ENCODE data around the gene ELP4. TPM values are rescaled to one million over a fixed set of nuclear protein-coding genes. Genes with fewer than 3 reads are reported as not detected.

The ELP4 gene
- total RNA-seq, 1 donor from 2014 or later: 147 TPM

DNA sequence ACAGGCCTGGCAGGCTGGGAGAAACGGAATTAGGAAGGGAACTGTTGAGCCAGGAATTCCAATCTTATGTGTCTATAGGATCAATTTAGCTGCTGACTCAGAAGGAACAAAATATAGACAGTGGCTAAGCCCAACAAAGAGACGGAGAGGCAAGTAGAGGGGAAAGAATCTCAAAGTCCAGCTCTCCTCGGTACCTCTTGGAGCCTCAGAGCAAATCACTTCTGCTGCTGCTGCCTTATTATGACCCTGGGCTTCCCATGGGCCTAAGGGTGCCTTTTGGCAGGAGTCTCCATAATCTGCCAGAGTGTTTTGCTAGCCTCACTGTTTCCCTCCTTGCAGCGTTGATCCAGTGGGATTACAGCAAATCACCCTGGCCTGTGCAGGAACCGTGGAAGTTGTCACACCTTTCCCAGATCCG lies 269.8 kb downstream of the ELP4 start:
- Histone ChIP-seq H4K20me1 (ENCODE audit: low read depth) (no peaks in the 10 kb centered on the region), H3F3A (ENCODE audit: low read depth) (peaks cover 29% of the 10 kb centered on the region), H3K4me1 (peaks cover 45% of the 10 kb centered on the region), H3K9ac (no peak overlapping the region), H2AFZ (replicated peaks) (no peak overlapping the region), H3K27ac (peak overlapping the region; percentile 23), H3K36me3 (no peaks in the 10 kb centered on the region), H3K79me2 (ENCODE audit: low read depth) (no peaks in the 10 kb centered on the region), H3K27me3 (no peaks in the 10 kb centered on the region), H3K9me3 (ENCODE audit: low read depth) (no peaks in the 10 kb centered on the region), H3K4me3 (no peak overlapping the region), H3K4me2 (peak overlapping the region; percentile 16)
- Mint-ChIP-seq H3K36me3 (peaks cover 17% of the 10 kb centered on the region), H3K9me3 (peaks cover 3% of the 10 kb centered on the region), H3K4me1 (peaks cover 42% of the 10 kb centered on the region), H3K27ac (peak overlapping the region; percentile 80), H3K4me3 (no peak overlapping the region), H3K27me3 (ENCODE audit: insufficient read depth, low read depth) (peaks cover 3% of the 10 kb centered on the region)
- no peak for TF ChIP-seq EZH2phosphoT487 (IDR thresholded peaks at IDR 0.05)
- no peak for TF ChIP-seq CTCF (IDR thresholded peaks at IDR 0.05)
- TF ChIP-seq EZH2 (IDR thresholded peaks at IDR 0.05): no peak
- peak; percentile 22 for DNase-seq (ENCODE audit: low spot score)

DNA sequence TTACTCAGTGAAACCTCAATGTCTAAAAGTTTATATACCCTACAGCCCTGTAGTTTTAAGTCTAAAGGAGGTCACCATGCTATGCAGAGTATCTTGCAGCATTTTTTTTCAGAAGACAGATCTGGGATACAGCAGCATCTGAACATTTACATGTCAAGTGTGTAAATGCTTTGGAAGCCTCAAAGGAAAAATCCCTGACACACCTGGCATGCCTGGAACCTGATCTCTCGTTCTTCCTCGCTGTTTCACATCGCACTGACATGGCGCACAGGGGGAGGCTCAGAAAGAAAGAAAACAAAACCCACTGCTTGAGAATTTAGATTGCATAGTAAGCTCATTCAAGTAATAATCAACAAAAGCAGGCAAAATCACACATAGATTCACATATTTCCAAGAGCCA lies 270.5 kb downstream of the ELP4 start:
- Histone ChIP-seq H3K4me2 (peak overlapping the region; percentile 16), H3K9ac (no peak overlapping the region), H3K36me3 (no peaks in the 10 kb centered on the region), H3K4me3 (no peak overlapping the region), H3K27ac (peak overlapping the region; percentile 28), H3K9me3 (ENCODE audit: low read depth) (no peaks in the 10 kb centered on the region), H4K20me1 (ENCODE audit: low read depth) (no peaks in the 10 kb centered on the region), H2AFZ (replicated peaks) (no peak overlapping the region), H3K79me2 (ENCODE audit: low read depth) (no peaks in the 10 kb centered on the region), H3K27me3 (no peaks in the 10 kb centered on the region), H3F3A (ENCODE audit: low read depth) (peaks cover 36% of the 10 kb centered on the region), H3K4me1 (peaks cover 45% of the 10 kb centered on the region)
- H3K4me1 Mint-ChIP-seq: peaks cover 42% of the 10 kb centered on the region
- H3K4me3 Mint-ChIP-seq: no peak overlapping the region
- H3K27ac Mint-ChIP-seq: peak overlapping the region; percentile 14
- DNase-seq (ENCODE audit: low spot score): no peak
- H3K36me3 Mint-ChIP-seq: peaks cover 14% of the 10 kb centered on the region
- no peak for TF ChIP-seq EZH2phosphoT487 (IDR thresholded peaks at IDR 0.05)
- TF ChIP-seq CTCF (IDR thresholded peaks at IDR 0.05): no peak
- TF ChIP-seq EZH2 (IDR thresholded peaks at IDR 0.05): no peak
- H3K27me3 Mint-ChIP-seq (ENCODE audit: insufficient read depth, low read depth): no peaks in the 10 kb centered on the region
- H3K9me3 Mint-ChIP-seq: peaks cover 3% of the 10 kb centered on the region

DNA sequence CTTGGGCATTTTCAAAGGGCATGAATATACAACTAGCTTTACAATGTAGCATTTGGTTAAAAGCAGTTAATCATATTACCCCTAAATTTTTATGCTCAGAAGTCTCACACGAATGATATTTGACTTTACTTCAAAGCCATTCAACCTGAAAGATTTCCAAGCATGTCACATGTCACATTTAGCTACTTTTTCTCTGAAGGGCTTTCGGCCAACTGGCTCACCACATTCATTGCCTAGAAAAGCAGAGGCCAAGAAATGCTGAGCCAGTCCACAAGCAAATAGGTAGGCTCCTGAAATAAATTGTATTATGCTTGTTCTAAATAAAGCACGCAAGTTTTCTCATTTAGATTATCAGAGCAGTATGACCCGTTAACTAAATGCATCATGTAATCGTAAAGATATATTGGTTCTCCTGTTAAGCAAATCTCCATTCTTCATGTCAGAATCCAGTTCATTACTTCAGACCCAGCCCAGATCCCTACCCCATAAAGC lies 271.0 kb downstream of the ELP4 start:
- Histone ChIP-seq H3K4me3 (no peak overlapping the region), H3K36me3 (no peaks in the 10 kb centered on the region), H3K4me1 (peaks cover 45% of the 10 kb centered on the region), H3K9me3 (ENCODE audit: low read depth) (no peaks in the 10 kb centered on the region), H3F3A (ENCODE audit: low read depth) (peaks cover 39% of the 10 kb centered on the region), H3K4me2 (no peak overlapping the region), H3K27ac (peak overlapping the region; percentile 9), H3K9ac (no peak overlapping the region), H2AFZ (replicated peaks) (no peak overlapping the region), H4K20me1 (ENCODE audit: low read depth) (no peaks in the 10 kb centered on the region), H3K27me3 (no peaks in the 10 kb centered on the region), H3K79me2 (ENCODE audit: low read depth) (no peaks in the 10 kb centered on the region)
- Mint-ChIP-seq H3K4me3 (no peak overlapping the region), H3K36me3 (peaks cover 13% of the 10 kb centered on the region), H3K27me3 (ENCODE audit: insufficient read depth, low read depth) (no peaks in the 10 kb centered on the region), H3K27ac (peak overlapping the region; percentile 20), H3K9me3 (peaks cover 3% of the 10 kb centered on the region), H3K4me1 (peaks cover 42% of the 10 kb centered on the region)
- TF ChIP-seq EZH2 (IDR thresholded peaks at IDR 0.05) (no peak), EZH2phosphoT487 (IDR thresholded peaks at IDR 0.05) (no peak), CTCF (IDR thresholded peaks at IDR 0.05) (no peak)
- DNase-seq (ENCODE audit: low spot score): no peak

Data from neural progenitor cell (in vitro differentiated cells).